ENCODE data around the gene PALS1. TPM values are rescaled to one million over a fixed set of nuclear protein-coding genes. Genes with fewer than 3 reads are reported as not detected.

The PALS1 gene
- total and polyA plus RNA-seq, 2 experiments from 2014 or later: 11.6 to 38.1 TPM

- TF ChIP-seq EZH2phosphoT487 (IDR thresholded peaks at IDR 0.05; ENCODE audit: low read depth, severe bottlenecking, unreplicated experiment): no peak
- TF ChIP-seq, protein P1, sequence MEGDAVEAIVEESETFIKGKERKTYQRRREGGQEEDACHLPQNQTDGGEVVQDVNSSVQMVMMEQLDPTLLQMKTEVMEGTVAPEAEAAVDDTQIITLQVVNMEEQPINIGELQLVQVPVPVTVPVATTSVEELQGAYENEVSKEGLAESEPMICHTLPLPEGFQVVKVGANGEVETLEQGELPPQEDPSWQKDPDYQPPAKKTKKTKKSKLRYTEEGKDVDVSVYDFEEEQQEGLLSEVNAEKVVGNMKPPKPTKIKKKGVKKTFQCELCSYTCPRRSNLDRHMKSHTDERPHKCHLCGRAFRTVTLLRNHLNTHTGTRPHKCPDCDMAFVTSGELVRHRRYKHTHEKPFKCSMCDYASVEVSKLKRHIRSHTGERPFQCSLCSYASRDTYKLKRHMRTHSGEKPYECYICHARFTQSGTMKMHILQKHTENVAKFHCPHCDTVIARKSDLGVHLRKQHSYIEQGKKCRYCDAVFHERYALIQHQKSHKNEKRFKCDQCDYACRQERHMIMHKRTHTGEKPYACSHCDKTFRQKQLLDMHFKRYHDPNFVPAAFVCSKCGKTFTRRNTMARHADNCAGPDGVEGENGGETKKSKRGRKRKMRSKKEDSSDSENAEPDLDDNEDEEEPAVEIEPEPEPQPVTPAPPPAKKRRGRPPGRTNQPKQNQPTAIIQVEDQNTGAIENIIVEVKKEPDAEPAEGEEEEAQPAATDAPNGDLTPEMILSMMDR (IDR thresholded peaks at IDR 0.05; ENCODE audit: poor library complexity): no peak
- H3K4me1 ChIP-seq (ENCODE audit: insufficient read depth): peaks cover 6% of the 10 kb centered on the region
These were observed 22.4 kb downstream of the PALS1 start for GRCh38 chr14:67263499-67264149.

GRCh38 chr14:67265131-67265530, 23.9 kb downstream of the PALS1 start:
- TF ChIP-seq EZH2 (IDR thresholded peaks at IDR 0.05; ENCODE audit: borderline replicate concordance) (no peak), EZH2phosphoT487 (IDR thresholded peaks at IDR 0.05; ENCODE audit: low read depth, severe bottlenecking, unreplicated experiment) (no peak)
- TF ChIP-seq, protein P1 (IDR thresholded peaks at IDR 0.05; ENCODE audit: poor library complexity): no peak
- Histone ChIP-seq H3K79me2 (peaks cover 86% of the 10 kb centered on the region), H3K36me3 (replicated peaks; ENCODE audit: insufficient read depth, low read depth) (no peaks in the 10 kb centered on the region), H3K4me3 (no peak overlapping the region), H3K27me3 (no peaks in the 10 kb centered on the region), H3K9me3 (ENCODE audit: low read depth) (no peaks in the 10 kb centered on the region), H3K4me2 (no peak overlapping the region), H4K20me1 (ENCODE audit: insufficient read depth, poor library complexity, severe bottlenecking) (peaks cover 11% of the 10 kb centered on the region), H3K9me2 (replicated peaks; ENCODE audit: insufficient read depth) (no peaks in the 10 kb centered on the region), H2AFZ (no peak overlapping the region), H3K4me1 (ENCODE audit: insufficient read depth) (peaks cover 20% of the 10 kb centered on the region), H3K27ac (no peak overlapping the region)
- WGBS (ENCODE audit: low lambda C conversion rate, missing lambda C conversion rate): 63% methylated on average over 2 of the region's 2 CpGs
- peak; percentile 21 for DNase-seq (ENCODE audit: low spot score)

More at GRCh38 chr14:67263499-67264149, 22.4 kb downstream of the PALS1 start:
- Histone ChIP-seq H3K27me3 (no peaks in the 10 kb centered on the region), H2AFZ (no peak overlapping the region), H4K20me1 (ENCODE audit: insufficient read depth, poor library complexity, severe bottlenecking) (peaks cover 11% of the 10 kb centered on the region), H3K27ac (no peak overlapping the region), H3K4me3 (no peak overlapping the region), H3K79me2 (peaks cover 93% of the 10 kb centered on the region), H3K4me2 (no peak overlapping the region), H3K9me2 (replicated peaks; ENCODE audit: insufficient read depth) (no peaks in the 10 kb centered on the region), H3K36me3 (replicated peaks; ENCODE audit: insufficient read depth, low read depth) (no peaks in the 10 kb centered on the region), H3K9me3 (ENCODE audit: low read depth) (no peaks in the 10 kb centered on the region)
- 75% methylated on average over 5 of the region's 5 CpGs for WGBS (ENCODE audit: low lambda C conversion rate, missing lambda C conversion rate)
- peak; percentile 30 for DNase-seq (ENCODE audit: low spot score)

GRCh38 chr14:67267576-67268328, 26.5 kb downstream of the PALS1 start:
- Histone ChIP-seq H3K79me2 (peaks cover 85% of the 10 kb centered on the region), H3K9me3 (ENCODE audit: low read depth) (no peaks in the 10 kb centered on the region), H3K4me3 (no peak overlapping the region), H3K27me3 (no peaks in the 10 kb centered on the region), H3K4me2 (peak overlapping the region; percentile 70), H3K27ac (no peak overlapping the region), H3K9me2 (replicated peaks; ENCODE audit: insufficient read depth) (no peaks in the 10 kb centered on the region), H2AFZ (no peak overlapping the region), H3K4me1 (ENCODE audit: insufficient read depth) (peaks cover 26% of the 10 kb centered on the region), H4K20me1 (ENCODE audit: insufficient read depth, poor library complexity, severe bottlenecking) (peaks cover 5% of the 10 kb centered on the region), H3K36me3 (replicated peaks; ENCODE audit: insufficient read depth, low read depth) (no peaks in the 10 kb centered on the region)
- TF ChIP-seq, protein P1 (IDR thresholded peaks at IDR 0.05; ENCODE audit: poor library complexity): no peak
- TF ChIP-seq EZH2 (IDR thresholded peaks at IDR 0.05; ENCODE audit: borderline replicate concordance) (no peak), EZH2phosphoT487 (IDR thresholded peaks at IDR 0.05; ENCODE audit: low read depth, severe bottlenecking, unreplicated experiment) (no peak)
- no peak for DNase-seq (ENCODE audit: low spot score)
- 78% methylated on average over 4 of the region's 4 CpGs for WGBS (ENCODE audit: low lambda C conversion rate, missing lambda C conversion rate)

Data from hepatocyte (in vitro differentiated cells).